Osteocyte (in vitro differentiated cells): ENCODE data around the gene FCRL5. TPM values are rescaled to one million over a fixed set of nuclear protein-coding genes. Genes with fewer than 3 reads are reported as not detected.
A peak's percentile ranks its signal among the peaks of the same experiment; 100 is the strongest.

Experiments used
- DNase-seq: peaks from one replicate; pipeline ENCODE4 v3.0.0; 2021; ENCODE audit warnings: mixed read lengths; ENCODE audit not compliant: unreplicated experiment; ENCODE audit errors: extremely low spot score
- H3K27ac Mint-ChIP-seq: one replicate; pipeline ENCODE4 v1.8.0; 2021; ENCODE audit warnings: mild to moderate bottlenecking, mixed read lengths; ENCODE audit not compliant: unreplicated experiment
- H3K27me3 Mint-ChIP-seq: one replicate; pipeline ENCODE4 v1.8.0; 2021; ENCODE audit warnings: mixed read lengths; ENCODE audit not compliant: unreplicated experiment
- H3K36me3 Mint-ChIP-seq: one replicate; pipeline ENCODE4 v1.8.0; 2021; ENCODE audit warnings: mixed read lengths; ENCODE audit not compliant: unreplicated experiment
- H3K4me1 Mint-ChIP-seq: one replicate; pipeline ENCODE4 v1.8.0; 2021; ENCODE audit warnings: mixed read lengths; ENCODE audit not compliant: unreplicated experiment
- H3K4me3 Mint-ChIP-seq: one replicate; pipeline ENCODE4 v1.8.0; 2021; ENCODE audit warnings: mild to moderate bottlenecking, moderate library complexity, mixed read lengths; ENCODE audit not compliant: unreplicated experiment
- H3K9me3 Mint-ChIP-seq: one replicate; pipeline ENCODE4 v1.8.0; 2021; ENCODE audit warnings: mixed read lengths; ENCODE audit not compliant: unreplicated experiment
- total RNA-seq: library from RNA; stranded (reverse); gene quantifications from 2 replicates; pipeline ENCODE4 v1.2.1, GENCODE V29; 2021
- TF ChIP-seq, protein P1 (sequence below): fragments of 200-600 bp; sonication (generic); IDR thresholded peaks from 2 replicates; pipeline ENCODE4 v1.5.0; 2021; ENCODE audit warnings: antibody characterized with exemption, mild to moderate bottlenecking, moderate library complexity

FCRL5 gene
- total RNA-seq, 1 donor from 2014 or later = not detected

DNA sequence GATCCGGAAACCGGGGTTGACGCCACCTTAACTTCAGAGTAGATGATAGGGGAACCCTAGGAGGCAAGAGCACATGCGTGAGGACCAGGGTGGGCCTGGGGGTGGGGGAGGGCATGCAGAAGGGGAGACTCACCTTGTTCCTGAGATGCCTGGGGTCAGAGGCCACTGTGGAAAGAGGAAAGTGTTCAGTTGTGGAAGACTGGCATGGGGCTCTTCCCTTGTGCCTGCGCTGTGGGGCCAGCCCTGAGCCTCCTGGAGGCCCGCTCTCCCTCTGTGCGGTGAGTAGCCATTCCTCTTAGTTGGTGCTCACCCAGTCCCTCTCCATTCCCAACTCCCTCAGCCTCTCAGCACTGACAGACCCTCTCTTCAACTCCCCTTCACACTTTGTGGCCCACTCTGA is 36.6 kb downstream of the FCRL5 start:
- H3K36me3 Mint-ChIP-seq = no peaks in the 10 kb centered on the region
- no peaks in the 10 kb centered on the region for H3K4me1 Mint-ChIP-seq
- TF ChIP-seq, protein P1, sequence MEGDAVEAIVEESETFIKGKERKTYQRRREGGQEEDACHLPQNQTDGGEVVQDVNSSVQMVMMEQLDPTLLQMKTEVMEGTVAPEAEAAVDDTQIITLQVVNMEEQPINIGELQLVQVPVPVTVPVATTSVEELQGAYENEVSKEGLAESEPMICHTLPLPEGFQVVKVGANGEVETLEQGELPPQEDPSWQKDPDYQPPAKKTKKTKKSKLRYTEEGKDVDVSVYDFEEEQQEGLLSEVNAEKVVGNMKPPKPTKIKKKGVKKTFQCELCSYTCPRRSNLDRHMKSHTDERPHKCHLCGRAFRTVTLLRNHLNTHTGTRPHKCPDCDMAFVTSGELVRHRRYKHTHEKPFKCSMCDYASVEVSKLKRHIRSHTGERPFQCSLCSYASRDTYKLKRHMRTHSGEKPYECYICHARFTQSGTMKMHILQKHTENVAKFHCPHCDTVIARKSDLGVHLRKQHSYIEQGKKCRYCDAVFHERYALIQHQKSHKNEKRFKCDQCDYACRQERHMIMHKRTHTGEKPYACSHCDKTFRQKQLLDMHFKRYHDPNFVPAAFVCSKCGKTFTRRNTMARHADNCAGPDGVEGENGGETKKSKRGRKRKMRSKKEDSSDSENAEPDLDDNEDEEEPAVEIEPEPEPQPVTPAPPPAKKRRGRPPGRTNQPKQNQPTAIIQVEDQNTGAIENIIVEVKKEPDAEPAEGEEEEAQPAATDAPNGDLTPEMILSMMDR = no peak
- no peaks in the 10 kb centered on the region for H3K9me3 Mint-ChIP-seq
- DNase-seq = peak; percentile 76
- no peak overlapping the region for H3K27ac Mint-ChIP-seq
- no peak overlapping the region for H3K4me3 Mint-ChIP-seq
- H3K27me3 Mint-ChIP-seq = no peaks in the 10 kb centered on the region

DNA sequence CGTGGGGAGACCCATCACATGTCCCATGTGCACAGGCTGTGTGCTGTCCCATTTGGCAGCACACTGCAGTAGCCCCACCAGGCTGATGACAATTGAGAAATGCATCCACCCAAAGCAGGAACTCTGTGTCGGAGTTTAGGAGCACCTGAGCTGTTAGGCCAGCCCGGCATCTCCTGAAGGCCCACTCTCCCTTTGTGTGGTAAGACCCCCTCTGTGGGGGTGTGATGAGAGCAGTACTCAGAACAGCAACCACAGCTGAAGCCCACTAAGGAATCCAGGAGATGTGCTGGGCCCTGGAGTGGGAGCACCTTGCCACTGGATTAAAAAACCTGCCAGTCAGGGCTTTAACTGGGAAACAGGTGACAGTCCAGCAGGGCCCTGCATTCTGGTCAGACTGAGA is 37.2 kb downstream of the FCRL5 start:
- DNase-seq = peak; percentile 69
- no peaks in the 10 kb centered on the region for H3K27me3 Mint-ChIP-seq
- H3K4me1 Mint-ChIP-seq = no peaks in the 10 kb centered on the region
- no peak overlapping the region for H3K27ac Mint-ChIP-seq
- TF ChIP-seq, protein P1 = no peak
- no peak overlapping the region for H3K4me3 Mint-ChIP-seq
- no peaks in the 10 kb centered on the region for H3K36me3 Mint-ChIP-seq
- H3K9me3 Mint-ChIP-seq = no peaks in the 10 kb centered on the region

DNA sequence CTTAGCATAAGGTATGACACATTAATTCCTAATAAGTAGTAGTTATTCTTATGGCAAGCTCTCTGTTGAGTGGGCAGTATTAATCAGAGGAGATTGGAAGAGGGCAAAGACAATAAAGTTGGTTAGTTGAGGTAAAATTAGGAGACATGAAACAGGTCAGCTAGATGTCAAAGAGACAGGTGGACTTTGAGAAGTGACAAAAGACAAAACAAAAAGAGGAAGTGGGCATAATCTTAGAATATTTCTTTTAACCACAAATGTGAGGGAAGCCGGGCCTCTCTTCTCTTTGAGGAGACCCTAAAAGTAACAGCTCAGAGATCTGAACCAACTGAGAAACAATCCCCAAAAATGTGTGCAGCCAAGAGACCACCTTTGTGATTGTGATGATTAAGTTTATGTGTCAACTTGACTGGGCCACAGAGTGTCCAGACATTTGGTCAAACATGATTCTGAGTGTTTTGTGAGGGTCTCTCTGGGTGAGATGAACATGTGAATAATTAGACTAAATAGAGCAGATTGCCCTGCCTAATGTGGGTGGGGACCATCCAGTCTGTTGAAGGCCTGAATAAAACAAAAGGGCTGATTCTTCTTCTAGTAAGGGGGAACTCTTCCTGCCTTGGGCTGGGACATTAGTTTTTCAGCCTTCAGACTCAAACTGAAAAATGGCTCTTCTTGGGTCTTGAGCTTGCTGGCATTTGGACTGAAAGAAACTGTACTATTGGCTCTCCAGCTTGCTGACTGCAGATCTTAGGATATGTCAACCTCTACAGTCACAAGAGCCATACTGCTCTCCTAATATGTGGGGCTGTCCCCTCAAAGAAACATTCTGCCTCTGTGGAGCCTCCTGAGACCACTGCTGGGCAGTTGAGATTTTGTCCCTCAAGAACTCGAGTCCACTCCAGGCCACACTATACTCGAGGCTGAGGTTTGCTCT is 40.0 kb downstream of the FCRL5 start:
- no peaks in the 10 kb centered on the region for H3K36me3 Mint-ChIP-seq
- no peak overlapping the region for H3K27ac Mint-ChIP-seq
- no peaks in the 10 kb centered on the region for H3K4me1 Mint-ChIP-seq
- TF ChIP-seq, protein P1 = no peak
- H3K27me3 Mint-ChIP-seq = peaks cover 10% of the 10 kb centered on the region
- DNase-seq = no peak
- no peak overlapping the region for H3K4me3 Mint-ChIP-seq
- H3K9me3 Mint-ChIP-seq = no peaks in the 10 kb centered on the region

DNA sequence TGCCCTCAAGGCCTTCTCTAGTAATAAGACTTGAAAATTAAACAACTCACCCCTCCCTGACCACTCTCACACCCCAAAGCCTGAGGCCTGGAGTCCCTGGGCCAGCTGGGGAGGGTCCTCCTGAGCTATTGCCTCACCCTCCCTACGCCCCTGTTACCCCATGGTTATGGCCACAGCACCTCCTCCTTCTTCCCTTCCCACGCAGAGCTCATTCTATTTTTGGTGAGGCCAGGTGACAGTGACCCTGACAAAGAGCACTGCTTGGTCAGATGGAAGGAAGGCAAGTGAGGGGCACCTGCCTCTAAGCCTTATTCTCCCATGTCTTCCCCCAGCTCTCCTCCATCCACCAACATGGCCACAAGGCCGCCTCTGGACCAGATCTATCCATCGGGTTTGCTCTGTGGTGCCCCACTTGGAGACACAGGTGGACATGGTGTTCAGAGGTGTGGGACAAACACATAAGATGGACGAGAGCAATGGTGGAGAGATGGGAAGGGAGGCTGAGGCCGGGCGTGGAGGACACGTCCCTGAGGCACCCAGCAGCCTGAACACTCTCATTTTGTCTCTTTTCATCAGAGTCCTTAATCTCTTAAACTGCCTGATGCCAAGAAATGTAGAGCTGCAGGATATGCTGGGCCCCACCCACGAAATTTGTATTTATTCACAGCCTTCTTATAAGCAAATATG is 42.6 kb downstream of the FCRL5 start:
- TF ChIP-seq, protein P1 = no peak
- Mint-ChIP-seq H3K4me1 (no peaks in the 10 kb centered on the region), H3K27ac (no peak overlapping the region)

More for the DNA sequence above, 42.6 kb downstream of the FCRL5 start:
- no peaks in the 10 kb centered on the region for H3K36me3 Mint-ChIP-seq
- peaks cover 22% of the 10 kb centered on the region for H3K27me3 Mint-ChIP-seq
- no peak overlapping the region for H3K4me3 Mint-ChIP-seq
- H3K9me3 Mint-ChIP-seq = no peaks in the 10 kb centered on the region
- peak; percentile 75 for DNase-seq
